ENCODE results near the gene SEC24C.
"Not testable (repeated sequence)": the region's sequence is repeated elsewhere in the genome, so short reads cannot be mapped to it uniquely, and the experiment has no call there.

Gene SEC24C

GRCh38 chr10:73732931-73733623, 11.1 kb upstream of the SEC24C start:
- DNase-seq (ENCODE audit: low read depth) = no peak
- no peak for TF ChIP-seq CTCF (IDR thresholded peaks at IDR 0.05; ENCODE audit: insufficient read depth, low read depth, low read length, missing control alignments)
- no peak overlapping the region for H3K4me3 ChIP-seq (ENCODE audit: low read depth, low read length)

- no peak overlapping the region for H3K4me3 ChIP-seq (ENCODE audit: low read depth, low read length)
- no peak for DNase-seq (ENCODE audit: low read depth)
- no peak for TF ChIP-seq CTCF (IDR thresholded peaks at IDR 0.05; ENCODE audit: insufficient read depth, low read depth, low read length, missing control alignments)
These were observed 10.0 kb upstream of the SEC24C start for GRCh38 chr10:73734028-73734720.

- no peak for DNase-seq (ENCODE audit: low read depth)
- no peak overlapping the region for H3K4me3 ChIP-seq (ENCODE audit: low read depth, low read length)
- TF ChIP-seq CTCF (IDR thresholded peaks at IDR 0.05; ENCODE audit: insufficient read depth, low read depth, low read length, missing control alignments) = no peak
These were observed 9.3 kb upstream of the SEC24C start for GRCh38 chr10:73734796-73735305.

GRCh38 chr10:73740501-73741254, 3.5 kb upstream of the SEC24C start:
- not testable (repeated sequence) for H3K4me3 ChIP-seq (ENCODE audit: low read depth, low read length); DNase-seq (ENCODE audit: low read depth)

GRCh38 chr10:73742454-73742734, 1.8 kb upstream of the SEC24C start:
- no peak overlapping the region for H3K4me3 ChIP-seq (ENCODE audit: low read depth, low read length)
- DNase-seq (ENCODE audit: low read depth) = no peak
- TF ChIP-seq CTCF (IDR thresholded peaks at IDR 0.05; ENCODE audit: insufficient read depth, low read depth, low read length, missing control alignments) = no peak

- no peak for TF ChIP-seq CTCF (IDR thresholded peaks at IDR 0.05; ENCODE audit: insufficient read depth, low read depth, low read length, missing control alignments)
- no peak for DNase-seq (ENCODE audit: low read depth)
- H3K4me3 ChIP-seq (ENCODE audit: low read depth, low read length) = peak overlapping the region; percentile 72
These were observed 756 bp upstream of the SEC24C start for GRCh38 chr10:73743327-73743904.

GRCh38 chr10:73744664-73744975, 448 bp downstream of the SEC24C start:
- no peak for TF ChIP-seq CTCF (IDR thresholded peaks at IDR 0.05; ENCODE audit: insufficient read depth, low read depth, low read length, missing control alignments)
- peak overlapping the region; percentile 72 for H3K4me3 ChIP-seq (ENCODE audit: low read depth, low read length)
- peak; percentile 58 for DNase-seq (ENCODE audit: low read depth)

All from GM12865 (cell line).